LNCAP (cell line): Measurements from ENCODE around the gene TAC4.

Source experiments
- CTCF ChIP-seq: fragments of 450-650 bp; IDR thresholded peaks from 2 replicates; pipeline ENCODE4 v1.5.1; 2017; ENCODE audit warnings: mild to moderate bottlenecking

Gene TAC4

GRCh38 chr17:49848019-49848473, at the start of gene TAC4:
Gene TAC4, minus strand, starts transcription at chr17:49848069. Its CDS starts 52 bp downstream, at chr17:49848017.
- no peak for TF ChIP-seq CTCF

GRCh38 chr17:49896860-49897259, 49.0 kb upstream of the TAC4 start:
- TF ChIP-seq CTCF: no peak

GRCh38 chr17:49896222-49896621, 48.4 kb upstream of the TAC4 start:
- no peak for TF ChIP-seq CTCF

- no peak for TF ChIP-seq CTCF
Observed at GRCh38 chr17:49895812-49896211, 47.9 kb upstream of the TAC4 start.

GRCh38 chr17:49894761-49895160, 46.9 kb upstream of the TAC4 start:
- TF ChIP-seq CTCF: no peak

GRCh38 chr17:49891694-49892389, 44.0 kb upstream of the TAC4 start:
- TF ChIP-seq CTCF: no peak

GRCh38 chr17:49891271-49891670, 43.4 kb upstream of the TAC4 start:
- TF ChIP-seq CTCF: no peak

GRCh38 chr17:49890852-49891251, 43.0 kb upstream of the TAC4 start:
- TF ChIP-seq CTCF: no peak
